Measurements from ENCODE around the gene SIGLEC8.
A peak's percentile ranks its signal among the peaks of the same experiment; 100 is the strongest.
"Not testable (repeated sequence)": the region's sequence is repeated elsewhere in the genome, so short reads cannot be mapped to it uniquely, and the experiment has no call there.

Gene SIGLEC8

GRCh38 chr19:51448011-51448410 lies 10.2 kb downstream of the SIGLEC8 start:
- H3K27me3 ChIP-seq (ENCODE audit: low read depth): peaks cover 3% of the 10 kb centered on the region
- DNase-seq (ENCODE audit: low spot score in 2 of 2): no peak
- H3K4me1 ChIP-seq: no peaks in the 10 kb centered on the region
- H3K4me3 ChIP-seq: no peak overlapping the region
- in situ Hi-C loops (cut with MboI; ENCODE audit: low sequenced_read_pairs): no loop called here
- no peaks in the 10 kb centered on the region for H3K9me3 ChIP-seq
- H3K36me3 ChIP-seq (replicated peaks): no peaks in the 10 kb centered on the region

- H3K27me3 ChIP-seq (ENCODE audit: low read depth); H3K4me3 ChIP-seq; DNase-seq (ENCODE audit: low spot score in 2 of 2); in situ Hi-C loops (cut with MboI; ENCODE audit: low sequenced_read_pairs); H3K36me3 ChIP-seq (replicated peaks); H3K4me1 ChIP-seq; H3K9me3 ChIP-seq: not testable (repeated sequence)
Observed at GRCh38 chr19:51447510-51447909, 10.7 kb downstream of the SIGLEC8 start.

GRCh38 chr19:51441410-51442390 lies 16.6 kb downstream of the SIGLEC8 start:
- no peak for DNase-seq (ENCODE audit: low spot score in 2 of 2)
- H3K9me3 ChIP-seq: no peaks in the 10 kb centered on the region
- in situ Hi-C loops (cut with MboI; ENCODE audit: low sequenced_read_pairs): no loop called here

GRCh38 chr19:51440846-51441409 lies 17.3 kb downstream of the SIGLEC8 start:
- H3K4me1 ChIP-seq: no peaks in the 10 kb centered on the region
- no peak overlapping the region for H3K4me3 ChIP-seq
- in situ Hi-C loops (cut with MboI; ENCODE audit: low sequenced_read_pairs): no loop called here
- H3K9me3 ChIP-seq: no peaks in the 10 kb centered on the region
- no peaks in the 10 kb centered on the region for H3K36me3 ChIP-seq (replicated peaks)
- no peak for DNase-seq (ENCODE audit: low spot score in 2 of 2)
- H3K27me3 ChIP-seq (ENCODE audit: low read depth): peaks cover 24% of the 10 kb centered on the region

More at GRCh38 chr19:51441410-51442390, 16.6 kb downstream of the SIGLEC8 start:
- Histone ChIP-seq H3K27me3 (ENCODE audit: low read depth) (peaks cover 24% of the 10 kb centered on the region), H3K4me1 (no peaks in the 10 kb centered on the region), H3K36me3 (replicated peaks) (no peaks in the 10 kb centered on the region), H3K4me3 (no peak overlapping the region)

GRCh38 chr19:51440052-51440451 lies 18.2 kb downstream of the SIGLEC8 start:
- Histone ChIP-seq H3K27me3 (ENCODE audit: low read depth) (peaks cover 24% of the 10 kb centered on the region), H3K36me3 (replicated peaks) (no peaks in the 10 kb centered on the region), H3K4me1 (no peaks in the 10 kb centered on the region), H3K9me3 (no peaks in the 10 kb centered on the region), H3K4me3 (no peak overlapping the region)
- no peak for DNase-seq (ENCODE audit: low spot score in 2 of 2)
- in situ Hi-C loops (cut with MboI; ENCODE audit: low sequenced_read_pairs): no loop called here

GRCh38 chr19:51439021-51439465 lies 19.2 kb downstream of the SIGLEC8 start:
- Histone ChIP-seq H3K27me3 (ENCODE audit: low read depth) (peaks cover 24% of the 10 kb centered on the region), H3K4me3 (no peak overlapping the region), H3K4me1 (no peaks in the 10 kb centered on the region), H3K36me3 (replicated peaks) (no peaks in the 10 kb centered on the region), H3K9me3 (no peaks in the 10 kb centered on the region)
- DNase-seq (ENCODE audit: low spot score in 2 of 2): no peak
- in situ Hi-C loops (cut with MboI; ENCODE audit: low sequenced_read_pairs): no loop called here

- Histone ChIP-seq H3K4me3 (no peak overlapping the region), H3K36me3 (replicated peaks) (no peaks in the 10 kb centered on the region), H3K27me3 (ENCODE audit: low read depth) (no peaks in the 10 kb centered on the region), H3K4me1 (no peaks in the 10 kb centered on the region), H3K9me3 (no peaks in the 10 kb centered on the region)
- in situ Hi-C loops (cut with MboI; ENCODE audit: low sequenced_read_pairs): no loop called here
- DNase-seq (ENCODE audit: low spot score in 2 of 2): no peak
Observed at GRCh38 chr19:51434456-51434855, 23.8 kb downstream of the SIGLEC8 start.

- in situ Hi-C loops (cut with MboI; ENCODE audit: low sequenced_read_pairs): no loop called here
- Histone ChIP-seq H3K36me3 (replicated peaks) (no peaks in the 10 kb centered on the region), H3K4me3 (no peak overlapping the region), H3K4me1 (no peaks in the 10 kb centered on the region), H3K9me3 (no peaks in the 10 kb centered on the region), H3K27me3 (ENCODE audit: low read depth) (no peaks in the 10 kb centered on the region)
- no peak for DNase-seq (ENCODE audit: low spot score in 2 of 2)
Observed at GRCh38 chr19:51433043-51433442, 25.2 kb downstream of the SIGLEC8 start.

GRCh38 chr19:51431124-51431523 lies 27.1 kb downstream of the SIGLEC8 start:
- Histone ChIP-seq H3K36me3 (replicated peaks) (no peaks in the 10 kb centered on the region), H3K4me3 (no peak overlapping the region), H3K4me1 (no peaks in the 10 kb centered on the region), H3K27me3 (ENCODE audit: low read depth) (no peaks in the 10 kb centered on the region), H3K9me3 (no peaks in the 10 kb centered on the region)
- in situ Hi-C loops (cut with MboI; ENCODE audit: low sequenced_read_pairs): no loop called here
- no peak for DNase-seq (ENCODE audit: low spot score in 2 of 2)

- in situ Hi-C loops (cut with MboI; ENCODE audit: low sequenced_read_pairs): no loop called here
- H3K9me3 ChIP-seq: no peaks in the 10 kb centered on the region
- no peaks in the 10 kb centered on the region for H3K27me3 ChIP-seq (ENCODE audit: low read depth)
- no peak overlapping the region for H3K4me3 ChIP-seq
- no peaks in the 10 kb centered on the region for H3K4me1 ChIP-seq
- no peak for DNase-seq (ENCODE audit: low spot score in 2 of 2)
- H3K36me3 ChIP-seq (replicated peaks): no peaks in the 10 kb centered on the region
Observed at GRCh38 chr19:51430221-51430620, 28.0 kb downstream of the SIGLEC8 start.

- in situ Hi-C loops (cut with MboI; ENCODE audit: low sequenced_read_pairs): no loop called here
- H3K36me3 ChIP-seq (replicated peaks): no peaks in the 10 kb centered on the region
- H3K9me3 ChIP-seq: no peaks in the 10 kb centered on the region
- H3K27me3 ChIP-seq (ENCODE audit: low read depth): no peaks in the 10 kb centered on the region
- H3K4me3 ChIP-seq: no peak overlapping the region
- H3K4me1 ChIP-seq: no peaks in the 10 kb centered on the region
- DNase-seq (ENCODE audit: low spot score in 2 of 2): no peak
Observed at GRCh38 chr19:51427201-51427600, 31.1 kb downstream of the SIGLEC8 start.

GRCh38 chr19:51422053-51422448 lies 36.2 kb downstream of the SIGLEC8 start:
- in situ Hi-C loops (cut with MboI; ENCODE audit: low sequenced_read_pairs): no loop called here
- peak; percentile 55 to 95 for DNase-seq (ENCODE audit: low spot score in 2 of 2)
- Histone ChIP-seq H3K4me3 (no peak overlapping the region), H3K36me3 (replicated peaks) (no peaks in the 10 kb centered on the region), H3K9me3 (no peaks in the 10 kb centered on the region), H3K27me3 (ENCODE audit: low read depth) (peaks cover 2% of the 10 kb centered on the region; the same call in 1 of the 2 replicates), H3K4me1 (no peaks in the 10 kb centered on the region)

GRCh38 chr19:51421229-51422052 lies 36.8 kb downstream of the SIGLEC8 start:
- H3K36me3 ChIP-seq (replicated peaks): no peaks in the 10 kb centered on the region
- H3K4me3 ChIP-seq: no peak overlapping the region
- H3K9me3 ChIP-seq: no peaks in the 10 kb centered on the region
- no peaks in the 10 kb centered on the region for H3K4me1 ChIP-seq
- peaks cover 2% of the 10 kb centered on the region; the same call in 1 of the 2 replicates for H3K27me3 ChIP-seq (ENCODE audit: low read depth)
- DNase-seq (ENCODE audit: low spot score in 2 of 2): no peak
- in situ Hi-C loops (cut with MboI; ENCODE audit: low sequenced_read_pairs): no loop called here
